Cardiac atrium fibroblast (primary cell): ENCODE results near the gene CEP295NL. TPM values are rescaled to one million over a fixed set of nuclear protein-coding genes. Genes with fewer than 3 reads are reported as not detected.

Experiments
- total RNA-seq: library from RNA; depleted of rRNA; stranded (reverse); fragments of >200 nt; gene quantifications from 2 replicates; pipeline ENCODE4 v1.2.3, GENCODE V29; 2015

Gene CEP295NL, protein sequence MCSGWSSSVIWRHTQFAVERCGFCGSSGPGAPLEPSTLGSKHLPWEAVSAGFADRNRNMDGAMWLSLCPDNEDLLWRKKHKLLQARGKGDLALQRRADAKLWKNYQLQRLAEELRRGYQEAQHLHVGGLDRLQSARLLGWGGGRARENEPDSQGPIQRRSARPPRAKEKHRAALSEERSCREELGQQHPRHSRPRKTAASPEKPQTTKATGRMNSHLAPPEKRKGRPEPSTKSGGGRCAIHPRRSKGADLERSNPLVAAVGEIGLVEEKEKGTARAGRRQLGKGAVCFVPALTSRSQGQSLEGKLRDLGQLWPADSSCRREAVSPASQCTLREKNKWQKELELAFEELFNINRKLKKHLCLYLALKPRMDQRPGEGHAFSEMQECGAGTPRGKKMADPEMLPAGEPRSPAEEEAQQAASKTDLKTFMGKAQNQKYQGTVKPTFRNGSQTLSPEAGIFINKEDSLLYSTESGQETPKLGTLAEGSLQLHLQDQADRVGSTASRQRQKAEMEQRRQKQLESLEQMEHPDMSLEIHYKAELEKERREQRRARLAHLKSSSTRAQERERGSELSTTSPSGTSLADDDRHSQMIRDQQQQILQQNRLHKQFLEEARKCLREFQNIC
- 0.49 and 0.72 TPM in 2 replicates for total RNA-seq

DNA sequence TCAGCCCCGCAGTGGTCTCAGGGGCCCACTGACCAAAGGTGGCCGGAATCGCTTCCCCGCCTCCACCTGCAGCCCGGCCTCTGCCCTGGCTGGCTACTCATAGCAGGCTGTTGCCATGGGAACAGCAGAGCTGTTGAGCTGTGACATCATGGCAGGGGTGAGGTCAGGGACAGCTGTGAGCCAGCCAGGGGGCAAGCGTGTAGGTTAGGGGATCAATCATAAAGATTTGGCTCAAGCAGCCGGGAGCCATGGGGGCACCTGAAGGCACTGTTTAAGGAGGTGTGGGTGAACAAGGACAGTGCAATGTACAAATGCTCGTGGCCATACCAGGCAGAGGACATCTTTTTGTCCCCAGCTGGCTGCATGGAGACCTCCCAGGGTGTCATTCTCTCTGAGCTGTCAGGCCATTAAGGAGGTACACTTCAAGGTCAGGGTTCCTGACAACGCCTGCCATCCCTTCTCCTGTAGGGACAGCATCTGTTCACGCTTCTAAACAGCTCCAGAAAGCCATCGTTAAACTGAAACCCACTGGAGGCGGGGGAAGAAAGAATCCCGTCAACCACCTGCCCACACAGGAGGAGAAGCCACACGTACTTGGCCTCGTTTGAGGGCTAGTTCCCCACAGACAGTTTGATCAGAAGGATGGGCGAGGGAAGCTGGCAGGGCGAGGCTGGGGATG is at the start of gene CEP295NL:
Gene CEP295NL (minus strand): TSS at position 101 of the 679 bp plus-strand sequence. CDS start 1,373 bp downstream, outside the sequence.

DNA sequence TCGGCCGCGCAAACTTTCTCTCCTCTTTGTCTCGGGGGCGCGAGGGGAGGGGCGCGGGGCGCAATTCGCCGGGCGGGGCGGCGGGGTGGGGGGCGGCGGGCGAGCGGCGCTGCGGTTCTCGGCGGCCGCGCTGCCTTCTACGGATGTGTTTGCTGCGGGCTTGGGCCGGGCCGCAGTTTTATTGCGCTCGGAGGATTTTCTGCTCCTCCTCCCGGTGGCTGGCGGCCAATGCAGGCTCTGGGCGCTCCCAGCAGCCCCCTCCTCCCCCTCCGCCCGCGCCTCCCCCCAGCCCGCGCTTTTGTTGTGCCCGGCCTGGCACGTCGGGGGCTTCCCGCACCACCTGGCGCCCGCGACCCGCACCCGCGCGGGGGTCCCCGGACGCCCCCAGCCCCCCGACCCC is 22.2 kb upstream of the CEP295NL start, which contains the start of gene TIMP2:
Gene TIMP2 (minus strand): TSS at position 154 of the 400 bp plus-strand sequence. CDS start 299 bp downstream, outside the sequence.

DNA sequence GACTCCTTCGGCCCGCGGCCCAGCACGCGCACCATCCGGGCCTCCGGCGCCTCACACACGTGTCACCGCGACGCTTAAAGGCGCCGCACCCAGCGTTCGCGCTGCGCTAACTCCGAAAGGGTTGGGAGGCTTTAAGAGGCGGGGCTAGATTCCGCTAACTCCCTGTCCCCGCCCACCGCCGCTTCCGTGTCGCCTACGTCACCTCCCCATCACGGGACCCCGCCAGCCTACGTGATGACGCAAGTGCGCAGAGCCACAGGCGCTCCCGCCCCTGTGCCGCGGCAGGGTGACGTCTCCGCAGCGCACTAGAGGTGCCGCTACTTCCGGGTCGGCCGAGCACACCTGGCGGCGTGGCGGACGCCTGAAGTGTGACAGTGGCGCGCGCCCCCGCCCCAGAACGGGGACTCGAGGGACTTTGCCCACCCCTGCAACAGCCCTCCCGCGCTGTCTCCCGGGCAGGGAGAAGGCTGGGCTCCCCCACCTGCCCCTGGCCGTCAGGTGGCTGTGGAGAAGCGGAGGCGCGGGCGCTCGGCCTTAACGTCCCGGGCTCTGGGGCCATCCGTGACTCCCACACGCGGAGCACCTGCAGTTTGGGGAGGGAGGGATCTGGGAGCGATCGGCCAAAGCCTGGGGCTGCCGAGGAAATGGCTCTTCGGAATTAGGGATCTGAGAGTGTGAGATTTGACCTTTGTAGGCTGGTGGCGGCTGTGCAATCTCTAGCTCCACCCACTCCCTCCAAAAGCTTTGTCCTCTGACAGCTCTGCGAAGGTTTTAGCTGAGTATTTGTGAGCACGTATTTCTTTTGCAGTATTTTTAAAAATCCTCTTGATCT is 62.0 kb downstream of the CEP295NL start, which contains the start of gene USP36:
Gene USP36 (minus strand): TSS at position 35 of the 832 bp plus-strand sequence. CDS start 4,451 bp downstream, outside the sequence.

Other genes with a start within 250 kb of the CEP295NL start
- 12.5 and 21.1 TPM in 2 replicates for gene CYTH1, start 120.9 kb downstream of the CEP295NL start, total RNA-seq
- gene USP36, start 62.4 kb downstream of the CEP295NL start, total RNA-seq: 19.0 and 21.9 TPM in 2 replicates
- gene TIMP2, start 22.2 kb upstream of the CEP295NL start, total RNA-seq: 183 and 199 TPM in 2 replicates
- gene LGALS3BP, start 76.7 kb upstream of the CEP295NL start, total RNA-seq: 105 and 128 TPM in 2 replicates
- gene CANT1, start 106.6 kb upstream of the CEP295NL start, total RNA-seq: 32.1 and 48.4 TPM in 2 replicates
- 797 and 1,160 TPM in 2 replicates for gene C1QTNF1, start 121.0 kb upstream of the CEP295NL start, total RNA-seq
- 6.8 and 13.0 TPM in 2 replicates for gene ENGASE, start 171.6 kb upstream of the CEP295NL start, total RNA-seq